OCI-LY7 (cell line): Measurements from ENCODE around the gene LAMA3.

Source experiments
- CTCF ChIP-seq: fragments of 200-600 bp; sonication (generic); conservative IDR thresholded peaks from 2 replicates; pipeline ENCODE4 v1.5.1; 2014; ENCODE audit warnings: mild to moderate bottlenecking, antibody characterized with exemption, low read length, moderate library complexity, mixed read lengths
- EZH2phosphoT487 ChIP-seq: fragments of 200-600 bp; sonication (generic); IDR thresholded peaks from 2 replicates; pipeline ENCODE4 v1.6.1; 2018; ENCODE audit warnings: low read depth, borderline replicate concordance, mild to moderate bottlenecking, mixed run types, antibody characterized with exemption, low read length, moderate library complexity, mixed read lengths

- no peak for TF ChIP-seq CTCF
- TF ChIP-seq EZH2phosphoT487: no peak
Measured at GRCh38 chr18:23939366-23939765, 250.1 kb downstream of the LAMA3 start.
